ENCODE data around the gene FAM222A.

Gene FAM222A

GRCh38 chr12:109783135-109783964 is 69.7 kb downstream of the FAM222A start:
- Histone ChIP-seq H3K4me3 (ENCODE audit: insufficient read length, low read depth) (no peak overlapping the region), H3K9me3 (ENCODE audit: insufficient read depth, low read length) (peaks cover 4% of the 10 kb centered on the region; the same call in 1 of the 2 replicates), H3K4me1 (ENCODE audit: insufficient read depth, insufficient read length) (peaks cover 2% of the 10 kb centered on the region), H3K9ac (ENCODE audit: insufficient read length, low read depth) (no peak overlapping the region), H3K36me3 (ENCODE audit: insufficient read depth, insufficient read length, low read length) (peaks cover 29% of the 10 kb centered on the region), H3K27me3 (ENCODE audit: insufficient read depth, insufficient read length) (no peaks in the 10 kb centered on the region)
- no peak for DNase-seq (ENCODE audit: low read depth, low spot score)
- TF ChIP-seq YY1 (IDR thresholded peaks at IDR 0.05; ENCODE audit: insufficient read depth, insufficient read length) (no peak), SUZ12 (IDR thresholded peaks at IDR 0.05; ENCODE audit: extremely low read depth, insufficient read depth, insufficient read length) (no peak), ZNF274 (IDR thresholded peaks at IDR 0.05; ENCODE audit: low read depth, low read length) (no peak)

- H3K4me3 ChIP-seq (ENCODE audit: insufficient read length, low read depth): no peak overlapping the region
- no peak for DNase-seq (ENCODE audit: low read depth, low spot score)
- peaks cover 32% of the 10 kb centered on the region for H3K36me3 ChIP-seq (ENCODE audit: insufficient read depth, insufficient read length, low read length)
- H3K4me1 ChIP-seq (ENCODE audit: insufficient read depth, insufficient read length): peaks cover 2% of the 10 kb centered on the region
- no peak for TF ChIP-seq YY1 (IDR thresholded peaks at IDR 0.05; ENCODE audit: insufficient read depth, insufficient read length)
- no peak for TF ChIP-seq ZNF274 (IDR thresholded peaks at IDR 0.05; ENCODE audit: low read depth, low read length)
- no peak for TF ChIP-seq SUZ12 (IDR thresholded peaks at IDR 0.05; ENCODE audit: extremely low read depth, insufficient read depth, insufficient read length)
- H3K27me3 ChIP-seq (ENCODE audit: insufficient read depth, insufficient read length): no peaks in the 10 kb centered on the region
- H3K9me3 ChIP-seq (ENCODE audit: insufficient read depth, low read length): peaks cover 4% of the 10 kb centered on the region; the same call in 1 of the 2 replicates
- no peak overlapping the region for H3K9ac ChIP-seq (ENCODE audit: insufficient read length, low read depth)
These were observed 70.3 kb downstream of the FAM222A start for GRCh38 chr12:109783965-109784244.

- peaks cover 2% of the 10 kb centered on the region for H3K4me1 ChIP-seq (ENCODE audit: insufficient read depth, insufficient read length)
- no peaks in the 10 kb centered on the region for H3K27me3 ChIP-seq (ENCODE audit: insufficient read depth, insufficient read length)
- H3K9ac ChIP-seq (ENCODE audit: insufficient read length, low read depth): no peak overlapping the region
- peaks cover 4% of the 10 kb centered on the region; the same call in 1 of the 2 replicates for H3K9me3 ChIP-seq (ENCODE audit: insufficient read depth, low read length)
- no peak for DNase-seq (ENCODE audit: low read depth, low spot score)
- H3K36me3 ChIP-seq (ENCODE audit: insufficient read depth, insufficient read length, low read length): peaks cover 32% of the 10 kb centered on the region
- H3K4me3 ChIP-seq (ENCODE audit: insufficient read length, low read depth): no peak overlapping the region
- no peak for TF ChIP-seq YY1 (IDR thresholded peaks at IDR 0.05; ENCODE audit: insufficient read depth, insufficient read length)
- no peak for TF ChIP-seq ZNF274 (IDR thresholded peaks at IDR 0.05; ENCODE audit: low read depth, low read length)
- TF ChIP-seq SUZ12 (IDR thresholded peaks at IDR 0.05; ENCODE audit: extremely low read depth, insufficient read depth, insufficient read length): no peak
These were observed 72.2 kb downstream of the FAM222A start for GRCh38 chr12:109785854-109786253.

DNA sequence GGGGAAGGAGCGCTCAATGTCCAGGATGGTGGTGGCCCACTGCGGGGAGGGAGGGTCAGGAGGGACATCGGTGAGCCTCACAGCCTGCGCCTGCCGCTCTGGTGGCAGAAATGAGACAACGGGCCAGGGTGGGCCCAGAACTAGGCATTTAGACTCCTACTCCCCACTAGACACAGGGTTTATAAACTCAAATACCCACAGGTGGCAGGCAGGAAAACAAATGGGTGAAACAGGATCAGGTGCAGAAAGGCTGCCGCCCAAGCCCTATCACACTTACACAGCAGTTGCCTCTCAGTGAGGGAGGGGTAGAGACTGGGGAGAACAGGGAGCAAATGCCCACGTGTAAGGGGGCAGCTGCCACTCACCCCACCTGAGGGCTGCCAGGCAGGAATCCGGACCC is 73.2 kb downstream of the FAM222A start:
- TF ChIP-seq ZNF274 (IDR thresholded peaks at IDR 0.05; ENCODE audit: low read depth, low read length): no peak
- TF ChIP-seq SUZ12 (IDR thresholded peaks at IDR 0.05; ENCODE audit: extremely low read depth, insufficient read depth, insufficient read length): no peak
- TF ChIP-seq YY1 (IDR thresholded peaks at IDR 0.05; ENCODE audit: insufficient read depth, insufficient read length): no peak
- no peak for DNase-seq (ENCODE audit: low read depth, low spot score)
- Histone ChIP-seq H3K4me3 (ENCODE audit: insufficient read length, low read depth) (no peak overlapping the region), H3K9me3 (ENCODE audit: insufficient read depth, low read length) (peaks cover 4% of the 10 kb centered on the region; the same call in 1 of the 2 replicates), H3K9ac (ENCODE audit: insufficient read length, low read depth) (no peak overlapping the region), H3K27me3 (ENCODE audit: insufficient read depth, insufficient read length) (no peaks in the 10 kb centered on the region), H3K36me3 (ENCODE audit: insufficient read depth, insufficient read length, low read length) (peaks cover 32% of the 10 kb centered on the region), H3K4me1 (ENCODE audit: insufficient read depth, insufficient read length) (peaks cover 2% of the 10 kb centered on the region)

DNA sequence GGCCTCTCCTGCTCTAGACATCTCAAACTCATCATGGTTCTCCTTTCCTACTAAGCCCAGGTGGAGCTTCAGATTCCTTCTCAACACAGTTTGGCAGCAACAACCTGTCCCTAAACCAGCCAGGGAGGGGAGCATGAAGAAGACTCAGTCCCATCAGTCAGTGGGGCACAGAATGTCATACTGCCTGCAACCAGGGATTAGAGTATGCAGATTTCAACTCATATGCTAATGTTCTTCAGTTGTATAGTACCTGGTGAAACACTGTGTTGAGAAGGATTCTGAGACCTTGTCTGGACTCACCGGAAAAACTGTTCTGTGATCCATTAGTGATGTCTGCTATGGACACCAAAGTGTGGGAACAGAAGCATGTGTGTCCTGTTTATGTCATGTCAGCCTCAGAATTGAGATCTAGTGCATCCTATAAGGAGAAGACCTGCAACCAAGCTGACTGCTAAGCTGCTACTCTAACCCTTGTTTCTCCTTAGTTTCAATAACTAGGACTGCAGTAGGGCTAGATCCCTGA is 76.0 kb downstream of the FAM222A start:
- no peaks in the 10 kb centered on the region for H3K27me3 ChIP-seq (ENCODE audit: insufficient read depth, insufficient read length)
- DNase-seq (ENCODE audit: low read depth, low spot score): no peak
- TF ChIP-seq YY1 (IDR thresholded peaks at IDR 0.05; ENCODE audit: insufficient read depth, insufficient read length) (no peak), ZNF274 (IDR thresholded peaks at IDR 0.05; ENCODE audit: low read depth, low read length) (no peak), SUZ12 (IDR thresholded peaks at IDR 0.05; ENCODE audit: extremely low read depth, insufficient read depth, insufficient read length) (no peak)
- no peak overlapping the region for H3K4me3 ChIP-seq (ENCODE audit: insufficient read length, low read depth)
- H3K9ac ChIP-seq (ENCODE audit: insufficient read length, low read depth): no peak overlapping the region
- no peaks in the 10 kb centered on the region for H3K4me1 ChIP-seq (ENCODE audit: insufficient read depth, insufficient read length)
- H3K36me3 ChIP-seq (ENCODE audit: insufficient read depth, insufficient read length, low read length): peaks cover 23% of the 10 kb centered on the region
- H3K9me3 ChIP-seq (ENCODE audit: insufficient read depth, low read length): no peaks in the 10 kb centered on the region

- DNase-seq (ENCODE audit: low read depth, low spot score): no peak
- TF ChIP-seq ZNF274 (IDR thresholded peaks at IDR 0.05; ENCODE audit: low read depth, low read length) (no peak), YY1 (IDR thresholded peaks at IDR 0.05; ENCODE audit: insufficient read depth, insufficient read length) (no peak), SUZ12 (IDR thresholded peaks at IDR 0.05; ENCODE audit: extremely low read depth, insufficient read depth, insufficient read length) (no peak)
- no peaks in the 10 kb centered on the region for H3K9me3 ChIP-seq (ENCODE audit: insufficient read depth, low read length)
These were observed 79.4 kb downstream of the FAM222A start for GRCh38 chr12:109792992-109793391.

GRCh38 chr12:109793411-109793810 is 79.8 kb downstream of the FAM222A start:
- Histone ChIP-seq H3K27me3 (ENCODE audit: insufficient read depth, insufficient read length) (no peaks in the 10 kb centered on the region), H3K36me3 (ENCODE audit: insufficient read depth, insufficient read length, low read length) (peaks cover 12% of the 10 kb centered on the region), H3K4me1 (ENCODE audit: insufficient read depth, insufficient read length) (no peaks in the 10 kb centered on the region), H3K9me3 (ENCODE audit: insufficient read depth, low read length) (no peaks in the 10 kb centered on the region), H3K9ac (ENCODE audit: insufficient read length, low read depth) (no peak overlapping the region), H3K4me3 (ENCODE audit: insufficient read length, low read depth) (no peak overlapping the region)
- TF ChIP-seq YY1 (IDR thresholded peaks at IDR 0.05; ENCODE audit: insufficient read depth, insufficient read length) (no peak), SUZ12 (IDR thresholded peaks at IDR 0.05; ENCODE audit: extremely low read depth, insufficient read depth, insufficient read length) (no peak), ZNF274 (IDR thresholded peaks at IDR 0.05; ENCODE audit: low read depth, low read length) (no peak)
- DNase-seq (ENCODE audit: low read depth, low spot score): no peak

More at GRCh38 chr12:109792992-109793391, 79.4 kb downstream of the FAM222A start:
- Histone ChIP-seq H3K4me1 (ENCODE audit: insufficient read depth, insufficient read length) (no peaks in the 10 kb centered on the region), H3K36me3 (ENCODE audit: insufficient read depth, insufficient read length, low read length) (peaks cover 12% of the 10 kb centered on the region), H3K27me3 (ENCODE audit: insufficient read depth, insufficient read length) (no peaks in the 10 kb centered on the region), H3K4me3 (ENCODE audit: insufficient read length, low read depth) (no peak overlapping the region), H3K9ac (ENCODE audit: insufficient read length, low read depth) (no peak overlapping the region)

Measured in NT2/D1 (cell line).